Measurements from ENCODE around the gene WAPL. TPM values are rescaled to one million over a fixed set of nuclear protein-coding genes. Genes with fewer than 3 reads are reported as not detected.

The WAPL gene
- total and polyA plus RNA-seq, 9 of the 15 experiments (the other 6 are each of a cell fraction or from before 2014, with no cell fraction given): 14.3 to 36.4 (median 25.3) TPM

GRCh38 chr10:86521678-86522509 lies at the start of gene WAPL (continued):
- TF ChIP-seq KAT7 (CRISPR knock-in tag; IDR thresholded peaks at IDR 0.05; ENCODE audit: borderline replicate concordance) (no peak), ZNF511 (CRISPR knock-in tag; IDR thresholded peaks at IDR 0.05) (no peak), ELF1 (tag; IDR thresholded peaks at IDR 0.05) (no peak), ZNF134 (CRISPR knock-in tag; conservative IDR thresholded peaks at IDR 0.05) (no peak), ZNF408 (CRISPR knock-in tag; IDR thresholded peaks at IDR 0.05; ENCODE audit: low read depth) (no peak), ZFP30 (CRISPR knock-in tag; IDR thresholded peaks at IDR 0.05; ENCODE audit: borderline replicate concordance) (no peak), HMGXB4 (CRISPR knock-in tag; IDR thresholded peaks at IDR 0.05) (no peak), CREB3 (tag; conservative IDR thresholded peaks at IDR 0.05; ENCODE audit: low read depth) (no peak), FOXP4 (CRISPR knock-in tag; IDR thresholded peaks at IDR 0.05; ENCODE audit: borderline replicate concordance) (no peak), NRF1 (conservative IDR thresholded peaks at IDR 0.05 in 1 of 2, IDR thresholded peaks at IDR 0.05 in 1 of 2) (peak; percentile 93 to 94), KLF13 (tag; IDR thresholded peaks at IDR 0.05; ENCODE audit: borderline replicate concordance, low read depth) (no peak), SRSF1 (IDR thresholded peaks at IDR 0.05; ENCODE audit: low read depth, low read length) (no peak), TOE1 (IDR thresholded peaks at IDR 0.05; ENCODE audit: borderline replicate concordance) (no peak), TOE1 (CRISPR knock-in tag; IDR thresholded peaks at IDR 0.05; ENCODE audit: borderline replicate concordance, low read depth) (no peak), TFE3 (CRISPR knock-in tag; IDR thresholded peaks at IDR 0.05) (no peak), KDM5B (IDR thresholded peaks at IDR 0.05; ENCODE audit: insufficient replicate concordance, low read depth, low read length) (no peak), MEF2A (IDR thresholded peaks at IDR 0.05; ENCODE audit: control insufficient read depth, low read depth, low read length) (no peak), MAZ (CRISPR knock-in tag; conservative IDR thresholded peaks at IDR 0.05 in 1 of 2, IDR thresholded peaks at IDR 0.05 in 1 of 2) (peak; percentile 77 to 89; a peak in 3 of 4 replicates), CBX1 (IDR thresholded peaks at IDR 0.05; ENCODE audit: low read depth) (no peak)

Data from K562 (cell line).